ENCODE data around the gene GLA. TPM values are rescaled to one million over a fixed set of nuclear protein-coding genes. Genes with fewer than 3 reads are reported as not detected.

Gene GLA
- total and polyA plus RNA-seq, 9 of the 15 experiments (the other 6 are each of a cell fraction or from before 2014, with no cell fraction given): 41.7 to 146 (median 73.8) TPM

GRCh38 chrX:101407748-101408531 lies at the start of gene GLA, which contains the start of gene HNRNPH2 (continued):
- peak; percentile 81 for TF ChIP-seq KDM5B (IDR thresholded peaks at IDR 0.05; ENCODE audit: insufficient replicate concordance, low read depth, low read length)
- TF ChIP-seq ATF7 (IDR thresholded peaks at IDR 0.05): peak; percentile 98
- peak; percentile 91 for TF ChIP-seq RBM25 (IDR thresholded peaks at IDR 0.05; ENCODE audit: low read depth, low read length, severe bottlenecking)
- peak; percentile 66 for TF ChIP-seq MAFG (tag; conservative IDR thresholded peaks at IDR 0.05)
- TF ChIP-seq ZNF589 (CRISPR knock-in tag; IDR thresholded peaks at IDR 0.05; ENCODE audit: low read depth): 0 out of 2 replicates have a peak, but pooled peaks have one; percentile 25
- TF ChIP-seq POLR2B (IDR thresholded peaks at IDR 0.05; ENCODE audit: low read depth, partially characterized antibody): peak; percentile 34
- peak; percentile 93 for TF ChIP-seq SIN3B (IDR thresholded peaks at IDR 0.05; ENCODE audit: low read depth)
- TF ChIP-seq ATF1 (CRISPR knock-in tag; IDR thresholded peaks at IDR 0.05): no peak
- peak; percentile 98 for TF ChIP-seq ATF1 (tag; IDR thresholded peaks at IDR 0.05)
- peak; percentile 94 for TF ChIP-seq ARID3A (IDR thresholded peaks at IDR 0.05; ENCODE audit: borderline replicate concordance, low read depth, low read length)
- TF ChIP-seq ZBED1 (IDR thresholded peaks at IDR 0.05): no peak
- TF ChIP-seq DIDO1 (tag; IDR thresholded peaks at IDR 0.05; ENCODE audit: low read depth): peak; percentile 84
- no peak for TF ChIP-seq POU5F1 (IDR thresholded peaks at IDR 0.05; ENCODE audit: borderline replicate concordance, low read depth, low read length, partially characterized antibody)
- TF ChIP-seq ATF3 (IDR thresholded peaks at IDR 0.05): peak; percentile 89
- TF ChIP-seq ATF3 (CRISPR knock-in tag; conservative IDR thresholded peaks at IDR 0.05): no peak
- peak; percentile 58; the same call in 1 of the 2 replicates for TF ChIP-seq ELF1 (tag; IDR thresholded peaks at IDR 0.05)
- no peak for TF ChIP-seq ZNF3 (CRISPR knock-in tag; IDR thresholded peaks at IDR 0.05)
- TF ChIP-seq ZBTB7A (IDR thresholded peaks at IDR 0.05; ENCODE audit: borderline replicate concordance, control insufficient read depth, low read depth, low read length): peak; percentile 22; the same call in 1 of the 2 replicates
- TF ChIP-seq PHF21A (IDR thresholded peaks at IDR 0.05; ENCODE audit: borderline replicate concordance, low read depth): no peak
- peak; percentile 86; the same call in 1 of the 2 replicates for TF ChIP-seq NKRF (IDR thresholded peaks at IDR 0.05; ENCODE audit: borderline replicate concordance)
- TF ChIP-seq CXXC5 (CRISPR knock-in tag; IDR thresholded peaks at IDR 0.05): peak; percentile 75
- TF ChIP-seq TCF7 (IDR thresholded peaks at IDR 0.05; ENCODE audit: borderline replicate concordance): 0 out of 2 replicates have a peak, but pooled peaks have one; percentile 30
- TF ChIP-seq MYNN (IDR thresholded peaks at IDR 0.05): peak; percentile 95
- no peak; the same call in 1 of the 2 replicates for TF ChIP-seq MYNN (CRISPR knock-in tag; IDR thresholded peaks at IDR 0.05)
- TF ChIP-seq TCF3 (CRISPR knock-in tag; IDR thresholded peaks at IDR 0.05): peak; percentile 9; the same call in 1 of the 2 replicates

Data from K562 (cell line).